KMS-11 (cell line): ENCODE data around the gene TBX6.

Experiments
- H2AFZ ChIP-seq: fragments of 200-600 bp; sonication (generic); 2 replicates; pipeline ENCODE4 v1.6.1; 2016; ENCODE audit warnings: antibody characterized with exemption, mixed run types, low read depth
- H3K27ac ChIP-seq: fragments of 200-600 bp; sonication (generic); 2 replicates; pipeline ENCODE4 v1.6.1; 2016; ENCODE audit warnings: mild to moderate bottlenecking, mixed run types
- H3K27me3 ChIP-seq: fragments of 200-600 bp; sonication (generic); 2 replicates; pipeline ENCODE4 v1.6.1; 2017; ENCODE audit warnings: mild to moderate bottlenecking, low read depth, mixed run types, moderate library complexity; ENCODE audit not compliant: insufficient read depth
- H3K36me3 ChIP-seq: fragments of 200-600 bp; sonication (generic); 2 replicates; pipeline ENCODE4 v1.6.1; 2017; ENCODE audit warnings: mild to moderate bottlenecking, mixed run types; ENCODE audit not compliant: insufficient read depth
- H3K4me1 ChIP-seq: fragments of 200-600 bp; sonication (generic); 2 replicates; pipeline ENCODE4 v1.6.1; 2016; ENCODE audit warnings: mild to moderate bottlenecking, low read depth, mixed run types; ENCODE audit not compliant: poor library complexity, severe bottlenecking
- H3K4me2 ChIP-seq: fragments of 200-600 bp; sonication (generic); 2 replicates; pipeline ENCODE4 v1.7.0; 2016; ENCODE audit warnings: mild to moderate bottlenecking, mixed run types
- H3K4me3 ChIP-seq: fragments of 200-600 bp; sonication (generic); IDR thresholded peaks from 2 replicates; pipeline ENCODE4 v1.6.1; 2017; ENCODE audit warnings: low read depth, low read length, mixed read lengths; ENCODE audit not compliant: insufficient read depth
- H3K79me2 ChIP-seq: fragments of 200-600 bp; sonication (generic); 2 replicates; pipeline ENCODE4 v1.6.1; 2016; ENCODE audit warnings: low read depth, mixed run types; ENCODE audit not compliant: insufficient read depth
- H3K9ac ChIP-seq: fragments of 200-600 bp; sonication (generic); 2 replicates; pipeline ENCODE4 v1.6.1; 2016; ENCODE audit warnings: mild to moderate bottlenecking, mixed run types
- H4K20me1 ChIP-seq: fragments of 200-600 bp; sonication (generic); 2 replicates; pipeline ENCODE4 v1.6.1; 2016; ENCODE audit warnings: mild to moderate bottlenecking, mixed run types; ENCODE audit not compliant: insufficient read depth
- TF ChIP-seq, protein P1 (sequence below): fragments of 200-600 bp; sonication (generic); conservative IDR thresholded peaks from 2 replicates; pipeline ENCODE4 v1.6.1; 2017; ENCODE audit warnings: low read depth, mild to moderate bottlenecking, antibody characterized with exemption, low read length, moderate library complexity, mixed read lengths

Gene TBX6

DNA sequence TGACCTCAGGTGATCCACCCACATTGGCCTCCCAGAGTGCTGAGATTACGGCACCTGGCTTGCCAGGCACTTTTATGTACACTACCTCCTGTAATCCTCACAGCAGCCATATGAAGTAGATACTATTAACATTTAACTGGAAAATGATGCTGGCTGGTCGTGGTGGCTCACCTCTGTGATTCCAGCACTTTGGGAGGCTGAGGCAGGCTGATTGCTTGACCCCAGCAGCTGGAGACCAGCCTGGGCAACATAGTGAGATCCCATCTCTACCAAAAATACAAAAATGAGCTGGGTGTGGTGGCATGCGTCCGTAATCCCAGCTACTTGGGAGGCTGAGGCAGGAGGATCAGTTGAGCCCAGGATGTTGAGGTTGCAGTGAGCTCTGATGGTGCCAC, 33.3 kb upstream of the TBX6 start:
- TF ChIP-seq, protein P1, sequence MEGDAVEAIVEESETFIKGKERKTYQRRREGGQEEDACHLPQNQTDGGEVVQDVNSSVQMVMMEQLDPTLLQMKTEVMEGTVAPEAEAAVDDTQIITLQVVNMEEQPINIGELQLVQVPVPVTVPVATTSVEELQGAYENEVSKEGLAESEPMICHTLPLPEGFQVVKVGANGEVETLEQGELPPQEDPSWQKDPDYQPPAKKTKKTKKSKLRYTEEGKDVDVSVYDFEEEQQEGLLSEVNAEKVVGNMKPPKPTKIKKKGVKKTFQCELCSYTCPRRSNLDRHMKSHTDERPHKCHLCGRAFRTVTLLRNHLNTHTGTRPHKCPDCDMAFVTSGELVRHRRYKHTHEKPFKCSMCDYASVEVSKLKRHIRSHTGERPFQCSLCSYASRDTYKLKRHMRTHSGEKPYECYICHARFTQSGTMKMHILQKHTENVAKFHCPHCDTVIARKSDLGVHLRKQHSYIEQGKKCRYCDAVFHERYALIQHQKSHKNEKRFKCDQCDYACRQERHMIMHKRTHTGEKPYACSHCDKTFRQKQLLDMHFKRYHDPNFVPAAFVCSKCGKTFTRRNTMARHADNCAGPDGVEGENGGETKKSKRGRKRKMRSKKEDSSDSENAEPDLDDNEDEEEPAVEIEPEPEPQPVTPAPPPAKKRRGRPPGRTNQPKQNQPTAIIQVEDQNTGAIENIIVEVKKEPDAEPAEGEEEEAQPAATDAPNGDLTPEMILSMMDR, result no peak
- Histone ChIP-seq H3K4me1 (peaks cover 14% of the 10 kb centered on the region), H3K36me3 (no peaks in the 10 kb centered on the region), H3K27me3 (no peaks in the 10 kb centered on the region), H3K9ac (no peak overlapping the region), H3K79me2 (no peaks in the 10 kb centered on the region), H3K4me2 (no peak overlapping the region), H2AFZ (no peak overlapping the region), H3K4me3 (no peak overlapping the region), H4K20me1 (no peaks in the 10 kb centered on the region), H3K27ac (no peak overlapping the region)

GRCh38 chr16:30122604-30123160, 31.0 kb upstream of the TBX6 start:
- Histone ChIP-seq H3K79me2 (no peaks in the 10 kb centered on the region), H3K4me1 (peaks cover 14% of the 10 kb centered on the region), H3K27ac (no peak overlapping the region), H3K36me3 (no peaks in the 10 kb centered on the region), H4K20me1 (no peaks in the 10 kb centered on the region), H3K4me2 (peak overlapping the region; percentile 96), H3K4me3 (no peak overlapping the region), H2AFZ (peak overlapping the region; percentile 87), H3K9ac (peak overlapping the region; percentile 82), H3K27me3 (no peaks in the 10 kb centered on the region)
- TF ChIP-seq, protein P1, result no peak

GRCh38 chr16:30121741-30122571, 30.2 kb upstream of the TBX6 start:
- Histone ChIP-seq H3K27me3 (no peaks in the 10 kb centered on the region), H4K20me1 (no peaks in the 10 kb centered on the region), H3K79me2 (no peaks in the 10 kb centered on the region), H3K4me1 (peaks cover 14% of the 10 kb centered on the region), H3K36me3 (no peaks in the 10 kb centered on the region), H3K27ac (no peak overlapping the region), H3K4me3 (no peak overlapping the region), H2AFZ (peak overlapping the region; percentile 87), H3K9ac (peak overlapping the region; percentile 82), H3K4me2 (peak overlapping the region; percentile 96)
- TF ChIP-seq, protein P1, result no peak

DNA sequence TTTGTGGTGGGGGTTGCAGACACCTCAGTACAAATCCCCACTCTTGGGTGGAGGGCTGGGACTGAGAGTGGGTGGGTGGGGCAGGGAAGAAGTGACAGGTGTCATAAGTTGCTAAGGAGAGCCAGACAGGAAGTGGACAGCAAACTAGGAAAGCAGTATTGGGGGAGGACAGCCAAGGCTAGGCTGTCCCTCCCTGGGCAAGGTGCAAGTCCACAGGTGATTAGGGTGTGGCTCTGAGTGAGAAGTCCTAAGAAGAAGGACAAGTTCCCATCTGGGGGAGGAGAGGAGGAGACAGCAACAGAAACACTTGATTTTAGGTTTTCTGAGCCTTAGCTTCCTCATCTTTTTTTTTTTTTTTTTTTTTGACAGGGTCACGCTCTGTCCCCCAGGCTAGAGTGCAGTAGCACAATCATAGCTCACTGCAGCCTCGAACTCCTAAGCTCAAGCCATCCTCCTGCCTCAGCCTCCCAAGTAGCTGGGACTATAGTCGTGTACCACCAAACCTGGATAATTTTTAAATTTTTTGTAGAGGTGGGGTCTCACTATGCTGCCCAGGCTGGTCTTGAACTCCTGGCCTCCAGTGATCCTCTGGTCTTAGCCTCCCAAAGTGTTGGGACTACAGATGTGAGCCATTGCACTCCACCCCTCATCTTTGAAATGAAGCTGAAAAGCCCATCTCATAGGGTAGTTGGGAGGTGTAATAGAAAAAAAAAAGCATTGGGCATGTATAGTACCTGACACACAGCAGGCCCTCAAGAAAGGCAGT, 28.8 kb upstream of the TBX6 start:
- no peaks in the 10 kb centered on the region for H3K79me2 ChIP-seq
- no peaks in the 10 kb centered on the region for H3K27me3 ChIP-seq
- H2AFZ ChIP-seq, result no peak overlapping the region
- no peak overlapping the region for H3K4me2 ChIP-seq
- no peaks in the 10 kb centered on the region for H4K20me1 ChIP-seq
- H3K4me3 ChIP-seq, result no peak overlapping the region
- H3K9ac ChIP-seq, result no peak overlapping the region
- TF ChIP-seq, protein P1, result no peak
- no peaks in the 10 kb centered on the region for H3K36me3 ChIP-seq
- peaks cover 21% of the 10 kb centered on the region for H3K4me1 ChIP-seq
- no peak overlapping the region for H3K27ac ChIP-seq
